ENCODE data around the gene MNX1.

GRCh38 chr7:157035979-157036378 lies 25.5 kb upstream of the MNX1 start:
- TF ChIP-seq NFRKB (IDR thresholded peaks at IDR 0.05): no peak
- TF ChIP-seq SUZ12 (IDR thresholded peaks at IDR 0.05): no peak
- TF ChIP-seq BHLHE40 (IDR thresholded peaks at IDR 0.05; ENCODE audit: borderline replicate concordance): no peak
- TF ChIP-seq SP1 (IDR thresholded peaks at IDR 0.05): no peak
- TF ChIP-seq FOXM1 (IDR thresholded peaks at IDR 0.05; ENCODE audit: borderline replicate concordance): no peak
- TF ChIP-seq CTBP1 (IDR thresholded peaks at IDR 0.05; ENCODE audit: borderline replicate concordance): no peak
- TF ChIP-seq TARDBP (IDR thresholded peaks at IDR 0.05): no peak
- no peak for TF ChIP-seq FOXA1 (IDR thresholded peaks at IDR 0.05)
- TF ChIP-seq L3MBTL2 (conservative IDR thresholded peaks at IDR 0.05): no peak
- no peak for TF ChIP-seq PKNOX1 (IDR thresholded peaks at IDR 0.05)
- TF ChIP-seq ELF4 (IDR thresholded peaks at IDR 0.05): no peak
- TF ChIP-seq HDGF (IDR thresholded peaks at IDR 0.05; ENCODE audit: borderline replicate concordance): no peak
- no peak for TF ChIP-seq FOXK2 (IDR thresholded peaks at IDR 0.05)
